Activated naive CD4-positive, alpha-beta T cell treated with anti-CD3 and anti-CD28 coated beads, Interleukin-2, amount 10 ng/mL, durations not matched to agents 7 days and 5 days (primary cell): Measurements from ENCODE around the gene GLRA1.
"Not testable (repeated sequence)": the region's sequence is repeated elsewhere in the genome, so short reads cannot be mapped to it uniquely, and the experiment has no call there.

Experiments used
- CTCF ChIA-PET: fragments of 350-600 bp; sonication (Branson Sonifier 250); formaldehyde crosslinking; loops from one replicate; lab custom pipeline; 2021; ENCODE audit warnings: antibody characterized with exemption; lab: Charles Lee
- DNase-seq: peaks from one replicate; pipeline ENCODE4 v3.0.0-alpha.2; 2020
- H3K27ac Mint-ChIP-seq: one replicate; pipeline ENCODE4 v1.8.0; 2021; ENCODE audit warnings: mild to moderate bottlenecking, moderate library complexity, mixed read lengths
- H3K27me3 Mint-ChIP-seq: one replicate; pipeline ENCODE4 v1.8.0; 2021; ENCODE audit warnings: mild to moderate bottlenecking, mixed read lengths
- H3K36me3 Mint-ChIP-seq: one replicate; pipeline ENCODE4 v1.8.0; 2021; ENCODE audit warnings: mixed read lengths
- H3K4me1 Mint-ChIP-seq: one replicate; pipeline ENCODE4 v1.8.0; 2021; ENCODE audit warnings: mixed read lengths
- H3K4me3 Mint-ChIP-seq: one replicate; pipeline ENCODE4 v1.8.0; 2021; ENCODE audit warnings: mild to moderate bottlenecking, moderate library complexity, mixed read lengths
- H3K9me3 Mint-ChIP-seq: one replicate; pipeline ENCODE4 v1.8.0; 2021; ENCODE audit warnings: mixed read lengths

Gene GLRA1

DNA sequence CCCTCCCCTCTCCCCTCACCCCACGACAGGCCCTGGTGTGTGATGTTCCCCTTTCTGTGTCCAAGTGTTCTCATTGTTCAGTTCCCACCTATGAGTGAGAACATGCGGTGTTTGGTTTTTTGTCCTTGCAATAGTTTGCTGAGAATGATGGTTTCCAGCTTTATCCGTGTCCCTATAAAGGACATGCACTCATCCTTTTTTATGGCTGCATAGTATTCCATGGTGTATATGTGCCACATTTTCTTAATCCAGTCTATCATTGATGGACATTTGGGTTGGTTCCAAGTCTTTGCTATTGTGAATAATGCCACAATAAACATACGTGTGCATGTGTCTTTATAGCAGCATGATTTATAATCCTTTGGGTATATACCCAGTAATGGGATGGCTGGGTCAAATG is 63.8 kb downstream of the GLRA1 start:
- DNase-seq, H3K9me3 Mint-ChIP-seq, H3K27ac Mint-ChIP-seq, H3K27me3 Mint-ChIP-seq, H3K4me3 Mint-ChIP-seq, H3K36me3 Mint-ChIP-seq, CTCF ChIA-PET, H3K4me1 Mint-ChIP-seq: not testable (repeated sequence)

DNA sequence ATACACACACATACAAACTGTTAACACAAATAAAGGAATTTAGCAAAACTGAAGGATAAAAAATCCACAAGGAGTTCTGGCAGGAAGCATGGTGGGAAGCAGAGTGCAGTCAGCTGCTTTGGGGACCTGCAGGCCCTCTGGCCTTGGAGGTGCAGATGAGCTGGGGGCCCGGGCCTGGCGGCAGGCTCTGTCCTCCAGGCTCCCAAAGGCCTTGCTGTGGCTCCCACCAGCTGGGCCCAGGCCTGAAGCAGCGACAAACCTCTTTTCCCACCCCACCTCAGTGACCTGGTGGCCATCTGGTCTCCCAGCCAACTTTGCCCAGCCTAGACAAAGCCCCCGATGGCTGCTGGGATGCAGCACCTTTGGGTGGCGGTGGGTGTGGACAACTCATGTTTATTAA is 67.8 kb downstream of the GLRA1 start:
- H3K4me3 Mint-ChIP-seq = no peak overlapping the region
- no peaks in the 10 kb centered on the region for H3K36me3 Mint-ChIP-seq
- DNase-seq = no peak
- H3K27ac Mint-ChIP-seq = no peak overlapping the region
- no peaks in the 10 kb centered on the region for H3K9me3 Mint-ChIP-seq
- CTCF ChIA-PET = no interaction called here
- H3K27me3 Mint-ChIP-seq = peaks cover 4% of the 10 kb centered on the region
- H3K4me1 Mint-ChIP-seq = no peaks in the 10 kb centered on the region

DNA sequence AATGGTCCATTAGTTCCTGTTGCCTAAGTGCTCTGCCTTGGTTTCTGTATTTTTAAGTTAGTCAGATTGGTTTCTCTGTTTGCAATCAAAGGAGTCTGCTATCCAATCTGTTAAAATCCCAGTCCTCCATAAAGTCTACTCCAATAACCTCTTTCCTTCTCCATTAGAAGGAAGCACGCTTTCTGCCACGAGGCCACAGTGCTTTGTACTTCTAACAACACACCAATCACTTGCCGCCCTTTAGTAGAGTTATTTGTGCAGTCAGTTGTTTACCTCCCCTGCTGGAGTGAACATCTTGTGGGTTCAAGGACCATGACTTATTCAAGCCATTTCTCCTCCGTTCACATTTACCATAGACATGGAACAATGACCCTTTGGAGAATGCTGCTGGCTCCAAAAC is 69.0 kb downstream of the GLRA1 start:
- no peaks in the 10 kb centered on the region for H3K36me3 Mint-ChIP-seq
- no peaks in the 10 kb centered on the region for H3K9me3 Mint-ChIP-seq
- no peaks in the 10 kb centered on the region for H3K4me1 Mint-ChIP-seq
- DNase-seq = no peak
- no peak overlapping the region for H3K27ac Mint-ChIP-seq
- H3K27me3 Mint-ChIP-seq = peaks cover 4% of the 10 kb centered on the region
- H3K4me3 Mint-ChIP-seq = no peak overlapping the region
- CTCF ChIA-PET = interaction anchor here (0.5 kb wide), 1 partner anchor 209 kb away, joined by 3 read pairs; no protein-coding TSS in a partner anchor

DNA sequence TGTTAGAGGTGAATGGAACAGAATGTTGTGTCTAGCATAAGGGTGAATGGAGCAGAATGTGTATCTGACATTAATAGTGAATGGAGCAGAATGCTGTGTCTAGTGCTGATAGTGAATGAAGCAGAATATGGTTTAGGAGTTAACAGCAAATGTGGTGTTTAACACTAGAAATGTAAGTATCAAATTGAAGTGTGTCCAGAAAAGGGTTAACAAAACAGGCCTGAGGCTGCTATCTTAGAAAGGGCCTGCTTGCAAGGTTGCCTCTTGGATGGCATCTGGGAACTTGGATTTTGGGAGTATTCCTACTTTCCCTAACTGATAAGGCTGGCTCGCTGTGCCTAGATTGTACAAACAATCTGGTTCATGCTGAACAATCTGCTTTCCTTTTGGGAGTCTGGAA is 76.8 kb downstream of the GLRA1 start:
- CTCF ChIA-PET = no interaction called here
- H3K9me3 Mint-ChIP-seq = no peaks in the 10 kb centered on the region
- no peaks in the 10 kb centered on the region for H3K4me1 Mint-ChIP-seq
- H3K27ac Mint-ChIP-seq = no peak overlapping the region
- no peak for DNase-seq
- peaks cover 5% of the 10 kb centered on the region for H3K27me3 Mint-ChIP-seq
- H3K36me3 Mint-ChIP-seq = no peaks in the 10 kb centered on the region
- H3K4me3 Mint-ChIP-seq = no peak overlapping the region

DNA sequence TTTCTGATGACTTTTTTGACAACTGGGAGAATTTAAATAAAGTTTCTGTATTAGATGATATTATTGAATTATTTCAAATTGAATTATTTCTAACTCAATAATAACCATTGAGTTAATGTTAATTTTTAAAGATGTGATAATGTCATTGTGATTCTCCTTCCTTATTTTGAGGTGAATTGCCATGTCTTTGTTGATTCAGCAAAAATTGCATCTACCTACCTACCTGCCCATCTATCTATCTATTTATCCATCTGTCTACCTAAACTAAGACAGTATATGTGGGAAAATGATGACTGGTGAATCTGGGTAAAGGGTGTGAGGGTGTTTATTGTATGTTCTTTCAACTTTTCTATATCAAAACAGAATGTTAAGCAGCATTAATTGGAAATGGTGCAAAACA is 77.9 kb downstream of the GLRA1 start:
- DNase-seq = no peak
- Mint-ChIP-seq H3K27me3 (peaks cover 5% of the 10 kb centered on the region), H3K36me3 (no peaks in the 10 kb centered on the region), H3K4me1 (no peaks in the 10 kb centered on the region), H3K27ac (no peak overlapping the region), H3K9me3 (no peaks in the 10 kb centered on the region), H3K4me3 (no peak overlapping the region)
- CTCF ChIA-PET = no interaction called here

DNA sequence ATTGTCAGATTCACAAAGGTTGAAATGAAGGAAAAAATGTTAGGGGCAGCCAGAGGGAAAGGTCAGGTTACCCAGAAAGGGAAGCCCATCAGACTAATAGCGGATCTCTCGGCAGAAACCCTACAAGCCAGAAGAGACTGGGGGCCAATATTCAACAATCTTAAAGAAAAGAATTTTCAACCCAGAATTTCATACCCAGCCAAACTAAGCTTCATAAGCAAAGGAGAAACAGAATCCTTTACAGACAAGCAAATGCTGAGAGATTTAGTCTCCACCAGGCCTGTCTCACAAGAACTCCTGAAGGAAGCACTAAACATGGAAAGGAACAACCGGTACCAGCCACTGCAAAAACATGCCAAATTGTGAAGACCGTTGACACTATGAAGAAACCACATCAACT is 91.8 kb downstream of the GLRA1 start:
- DNase-seq, H3K27ac Mint-ChIP-seq, CTCF ChIA-PET, H3K27me3 Mint-ChIP-seq, H3K4me3 Mint-ChIP-seq: not testable (repeated sequence)
- Mint-ChIP-seq H3K9me3 (peaks cover 50% of the 10 kb centered on the region), H3K36me3 (peaks cover 25% of the 10 kb centered on the region), H3K4me1 (peaks cover 20% of the 10 kb centered on the region)

DNA sequence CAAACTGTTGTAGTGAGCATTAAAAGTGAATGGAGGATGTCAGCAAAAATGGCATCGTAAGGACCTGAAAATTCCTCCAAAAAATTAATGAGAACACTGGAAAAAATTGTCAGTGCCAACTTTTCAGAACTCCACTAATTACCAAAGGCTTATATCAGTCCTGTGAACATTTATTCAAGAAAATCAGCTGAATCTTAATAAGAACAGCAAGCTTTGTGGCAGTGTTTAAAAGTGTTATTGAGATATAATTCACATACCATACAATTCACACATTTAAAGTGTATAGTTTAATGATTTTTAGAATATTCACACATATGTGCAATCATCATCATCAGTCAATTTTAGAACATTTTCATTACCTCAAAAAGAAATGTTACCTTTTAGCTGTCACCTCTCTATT is 95.3 kb downstream of the GLRA1 start:
- no peak for DNase-seq
- no peak overlapping the region for H3K27ac Mint-ChIP-seq
- H3K4me1 Mint-ChIP-seq = peaks cover 20% of the 10 kb centered on the region
- peaks cover 30% of the 10 kb centered on the region for H3K36me3 Mint-ChIP-seq
- H3K9me3 Mint-ChIP-seq = peaks cover 29% of the 10 kb centered on the region
- CTCF ChIA-PET = interaction anchor here (0.6 to 8.3 kb wide), 4 partner anchors 268 to 678 kb away, joined by 3 to 168 read pairs (median 3); no protein-coding TSS in a partner anchor
- no peaks in the 10 kb centered on the region for H3K27me3 Mint-ChIP-seq
- no peak overlapping the region for H3K4me3 Mint-ChIP-seq

DNA sequence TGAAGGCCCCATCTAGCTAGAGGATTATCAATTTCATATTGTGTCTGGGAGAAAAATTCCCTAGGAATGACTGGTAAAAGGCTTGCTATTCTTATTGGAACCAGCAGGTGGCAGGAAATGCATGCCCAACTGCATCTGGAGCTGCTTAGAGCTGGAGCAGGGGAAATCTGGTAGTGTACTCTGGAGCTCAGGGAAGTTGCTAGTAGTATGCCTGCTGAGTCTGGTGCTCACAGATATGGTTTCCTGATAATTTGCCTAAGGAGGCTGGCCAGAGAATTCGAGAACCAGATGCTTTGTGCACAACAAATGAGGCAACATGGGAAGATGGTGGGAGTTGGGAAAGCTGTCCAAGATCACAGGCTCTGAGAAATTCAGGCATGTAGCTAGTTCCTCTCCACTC is 99.2 kb downstream of the GLRA1 start:
- Mint-ChIP-seq H3K36me3 (peaks cover 8% of the 10 kb centered on the region), H3K4me3 (no peak overlapping the region), H3K27me3 (no peaks in the 10 kb centered on the region), H3K9me3 (no peaks in the 10 kb centered on the region), H3K27ac (no peak overlapping the region), H3K4me1 (peaks cover 5% of the 10 kb centered on the region)
- DNase-seq = peak; percentile 52
- CTCF ChIA-PET = interaction anchor here (0.7 to 8.3 kb wide), 16 partner anchors 9 to 682 kb away, joined by 3 to 168 read pairs (median 4); partner anchors contain the start of gene GLRA1

DNA sequence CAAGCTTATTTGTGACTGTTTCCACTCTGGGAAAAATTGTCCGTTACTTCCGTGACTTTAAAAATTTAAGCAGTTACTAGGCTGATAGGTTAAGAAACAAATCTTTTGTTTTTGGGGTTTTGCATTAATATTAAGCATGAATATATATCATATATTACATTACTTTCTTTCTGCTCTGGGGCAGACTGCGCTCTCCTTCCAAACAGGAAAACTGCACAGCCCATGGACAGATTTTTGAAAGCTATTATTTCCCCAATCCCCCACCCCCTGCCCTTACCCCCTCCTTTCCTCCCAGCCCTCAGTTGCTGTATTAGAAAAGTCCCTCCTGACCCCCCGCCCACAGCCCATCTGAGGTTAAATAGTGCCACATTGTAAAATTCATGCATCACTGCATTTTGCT is 102.5 kb downstream of the GLRA1 start:
- Mint-ChIP-seq H3K9me3 (no peaks in the 10 kb centered on the region), H3K4me1 (no peaks in the 10 kb centered on the region), H3K4me3 (no peak overlapping the region), H3K36me3 (peaks cover 5% of the 10 kb centered on the region), H3K27me3 (no peaks in the 10 kb centered on the region), H3K27ac (no peak overlapping the region)
- CTCF ChIA-PET = interaction anchor here (0.9 kb wide), 1 partner anchor 321 kb away, joined by 3 read pairs; no protein-coding TSS in a partner anchor
- no peak for DNase-seq

DNA sequence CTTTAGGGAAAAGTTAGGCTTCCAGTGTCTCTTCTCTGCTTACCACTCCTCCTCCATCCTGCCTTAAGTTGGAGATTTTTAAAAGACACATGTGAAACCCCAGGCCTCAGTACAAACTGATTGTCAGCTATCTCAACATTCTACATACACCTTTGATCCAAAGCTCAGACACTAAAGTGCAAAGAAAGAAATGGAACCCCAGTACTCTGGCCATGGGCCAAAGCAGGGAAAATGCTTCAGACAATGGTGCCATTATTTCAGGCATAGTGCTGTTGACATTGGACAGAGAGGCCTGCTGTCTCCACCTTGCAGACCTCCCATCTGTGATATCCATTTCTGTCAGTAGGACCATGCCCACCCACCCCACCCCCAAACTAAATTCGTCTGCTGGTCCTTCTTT is 103.7 kb downstream of the GLRA1 start:
- Mint-ChIP-seq H3K9me3 (no peaks in the 10 kb centered on the region), H3K27me3 (no peaks in the 10 kb centered on the region), H3K4me3 (no peak overlapping the region), H3K36me3 (peaks cover 12% of the 10 kb centered on the region), H3K4me1 (no peaks in the 10 kb centered on the region), H3K27ac (no peak overlapping the region)
- no peak for DNase-seq
- CTCF ChIA-PET = no interaction called here

DNA sequence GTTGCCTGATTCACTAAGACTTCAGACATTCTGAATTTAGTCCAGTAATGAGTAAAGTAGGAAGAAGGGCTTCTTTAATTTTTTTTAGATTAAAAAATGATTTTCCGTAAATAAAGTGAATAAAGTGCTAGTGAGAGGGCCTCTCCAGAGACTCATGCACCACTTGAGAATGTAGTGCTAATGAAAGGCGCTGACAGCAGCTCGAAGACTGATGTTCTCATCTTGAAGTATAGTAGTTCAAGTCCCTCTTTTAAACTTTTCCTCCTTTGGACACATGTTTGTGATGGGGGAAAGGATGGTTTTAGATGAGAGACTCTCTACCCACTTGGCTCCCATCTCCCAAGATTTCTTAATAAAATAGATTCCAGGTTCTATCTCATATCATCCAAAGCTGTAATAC is 104.4 kb downstream of the GLRA1 start:
- Mint-ChIP-seq H3K36me3 (peaks cover 16% of the 10 kb centered on the region), H3K4me1 (no peaks in the 10 kb centered on the region), H3K9me3 (no peaks in the 10 kb centered on the region), H3K27me3 (no peaks in the 10 kb centered on the region), H3K27ac (no peak overlapping the region), H3K4me3 (no peak overlapping the region)
- CTCF ChIA-PET = no interaction called here
- DNase-seq = no peak

DNA sequence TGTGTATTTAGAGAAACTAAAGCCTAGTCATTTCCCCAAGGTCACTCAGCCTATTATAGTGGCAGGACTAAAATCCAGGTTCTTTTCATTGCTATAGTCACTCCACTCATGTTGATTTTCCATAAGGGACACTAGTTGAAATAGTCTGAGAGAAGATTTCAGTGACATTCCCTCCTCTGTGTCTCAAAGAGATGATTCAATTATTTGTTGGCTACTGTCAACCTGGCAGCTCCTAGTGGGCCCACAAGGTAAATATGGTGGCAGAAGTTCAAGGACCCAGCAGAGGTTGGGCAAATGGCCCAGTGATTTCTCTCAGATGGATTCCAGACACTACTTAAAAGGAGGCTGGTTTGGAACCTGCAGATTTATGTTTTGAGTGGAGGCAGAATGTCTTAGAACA is 104.8 kb downstream of the GLRA1 start:
- CTCF ChIA-PET = no interaction called here

DNA sequence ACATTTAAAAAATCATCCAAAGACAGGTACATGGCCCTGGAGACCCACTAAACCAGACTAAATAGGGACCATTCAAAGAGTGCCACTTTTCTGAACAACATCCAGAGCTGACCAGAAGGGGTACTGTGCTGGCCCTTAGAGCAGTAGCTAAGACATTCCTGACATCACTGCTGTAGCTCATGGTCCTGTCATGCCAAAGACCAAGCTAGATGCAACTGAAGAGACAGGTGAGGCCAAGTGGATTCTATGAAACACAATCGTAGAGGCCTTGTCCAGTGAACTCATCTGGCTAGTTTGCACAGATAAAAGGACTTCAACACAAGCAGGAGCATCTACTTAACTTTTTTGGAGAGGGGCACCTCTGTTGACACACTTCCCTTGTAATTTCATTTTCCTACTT is 109.6 kb downstream of the GLRA1 start:
- no peak overlapping the region for H3K4me3 Mint-ChIP-seq
- H3K27ac Mint-ChIP-seq = no peak overlapping the region
- no peaks in the 10 kb centered on the region for H3K27me3 Mint-ChIP-seq
- no peak for DNase-seq
- peaks cover 54% of the 10 kb centered on the region for H3K36me3 Mint-ChIP-seq
- CTCF ChIA-PET = no interaction called here
- no peaks in the 10 kb centered on the region for H3K4me1 Mint-ChIP-seq
- H3K9me3 Mint-ChIP-seq = no peaks in the 10 kb centered on the region

More for the DNA sequence above, 104.8 kb downstream of the GLRA1 start:
- Mint-ChIP-seq H3K4me3 (no peak overlapping the region), H3K4me1 (no peaks in the 10 kb centered on the region), H3K27ac (no peak overlapping the region), H3K27me3 (no peaks in the 10 kb centered on the region), H3K36me3 (peaks cover 19% of the 10 kb centered on the region), H3K9me3 (no peaks in the 10 kb centered on the region)
- no peak for DNase-seq

DNA sequence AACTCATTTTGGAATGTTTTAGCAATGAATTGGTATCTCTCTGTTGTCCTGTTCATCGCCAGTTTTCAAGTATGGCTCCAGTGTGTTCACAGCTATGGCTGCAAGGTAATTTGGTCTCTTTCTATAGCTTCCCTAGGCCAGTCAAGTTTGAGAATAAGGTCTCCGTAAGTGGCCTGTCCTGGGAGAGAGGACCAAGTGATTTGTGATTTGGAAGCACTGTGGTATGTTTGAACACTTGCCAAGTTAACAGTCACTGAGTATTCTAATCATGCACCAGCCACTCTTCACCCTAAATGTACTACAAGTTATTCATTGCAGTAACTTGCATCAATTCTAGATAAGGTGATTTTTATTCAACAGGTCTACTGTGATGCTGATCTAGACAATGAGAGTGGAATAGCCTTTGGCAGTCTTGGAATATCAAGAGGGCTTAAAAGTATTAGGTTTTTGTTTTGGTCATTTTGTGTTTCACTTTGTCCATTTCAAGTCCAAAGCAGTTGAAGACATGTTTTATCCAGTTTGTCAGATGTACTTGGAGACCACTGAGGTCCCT is 111.8 kb downstream of the GLRA1 start:
- Mint-ChIP-seq H3K9me3 (no peaks in the 10 kb centered on the region), H3K36me3 (peaks cover 72% of the 10 kb centered on the region), H3K27ac (no peak overlapping the region), H3K4me3 (no peak overlapping the region), H3K4me1 (no peaks in the 10 kb centered on the region), H3K27me3 (no peaks in the 10 kb centered on the region)
- no peak for DNase-seq
- CTCF ChIA-PET = no interaction called here

DNA sequence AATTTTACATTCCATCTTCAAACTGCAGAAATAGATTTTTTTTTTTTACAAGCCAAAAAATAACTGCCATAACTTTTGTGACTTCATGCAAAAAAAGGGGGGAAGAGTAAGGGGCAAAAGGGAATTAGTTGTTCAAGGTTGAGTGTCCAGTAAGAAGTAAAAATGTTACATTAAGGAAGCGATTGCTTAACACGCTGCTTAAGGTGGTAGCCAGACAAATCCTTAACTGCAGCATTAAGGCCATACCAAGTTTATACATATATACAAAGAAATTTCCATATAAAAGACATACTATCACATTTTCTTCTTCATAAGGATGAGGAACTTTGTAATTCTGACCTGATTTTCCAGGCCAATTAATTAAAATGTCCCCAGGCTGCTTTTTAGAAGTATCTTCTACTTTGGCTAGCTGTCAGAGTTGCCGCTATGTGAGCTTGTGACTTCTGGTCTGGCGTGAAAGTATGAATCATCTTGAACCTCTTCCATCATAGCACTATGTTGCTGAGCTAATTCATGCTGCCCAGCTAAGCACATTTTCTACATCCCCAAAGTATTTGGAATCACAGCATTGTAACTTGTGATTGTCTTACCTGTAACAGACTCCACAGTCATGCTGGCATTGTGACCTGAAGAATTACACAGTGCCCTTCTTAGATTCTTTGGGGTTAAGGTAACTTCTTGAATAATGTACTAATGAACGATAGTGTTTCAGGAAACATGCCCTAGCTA is 112.9 kb downstream of the GLRA1 start:
- peaks cover 78% of the 10 kb centered on the region for H3K36me3 Mint-ChIP-seq

More for the DNA sequence above, 112.9 kb downstream of the GLRA1 start:
- CTCF ChIA-PET = no interaction called here
- Mint-ChIP-seq H3K9me3 (no peaks in the 10 kb centered on the region), H3K4me3 (no peak overlapping the region), H3K27me3 (no peaks in the 10 kb centered on the region), H3K27ac (peak overlapping the region; percentile 3), H3K4me1 (no peaks in the 10 kb centered on the region)
- DNase-seq = no peak
